HepG2 (cell line): Measurements from ENCODE around the gene GDF15. TPM values are rescaled to one million over a fixed set of nuclear protein-coding genes. Genes with fewer than 3 reads are reported as not detected.

Experiments used
- DNMT3B ChIP-seq: conservative IDR thresholded peaks from 2 replicates; pipeline ENCODE4 v1.6.1; 2016; ENCODE audit warnings: missing biosample characterization, control low read depth
- FOXO1 ChIP-seq: sonication (generic); formaldehyde crosslinking; IDR thresholded peaks from 2 replicates; pipeline ENCODE4 v1.4.0; 2020; ENCODE audit warnings: missing genetic modification reagents
- GABPA ChIP-seq, 2 experiments: IDR thresholded peaks; 2 replicates each; pipeline ENCODE4 v1.6.1; 2011 to 2016; ENCODE audit warnings: low read depth in 2 of 2, low read length in 1 of 2, missing biosample characterization in 1 of 2, missing genetic modification characterization in 1 of 2
- GFI1 ChIP-seq: sonication (generic); formaldehyde crosslinking; IDR thresholded peaks from 2 replicates; pipeline ENCODE4 v1.5.0; 2020; ENCODE audit warnings: missing genetic modification reagents, mild to moderate bottlenecking, borderline replicate concordance
- GTF2F1 ChIP-seq: fragments of 150-350 bp; IDR thresholded peaks from 2 replicates; pipeline ENCODE4 v1.6.1; 2014; ENCODE audit warnings: low read length
- MTF1 ChIP-seq: sonication (generic); formaldehyde crosslinking; IDR thresholded peaks from 2 replicates; pipeline ENCODE4 v1.5.0; 2020; ENCODE audit warnings: missing genetic modification reagents
- NRL ChIP-seq: sonication (generic); formaldehyde crosslinking; IDR thresholded peaks from 2 replicates; pipeline ENCODE4 v1.5.0; 2020; ENCODE audit warnings: missing genetic modification reagents, mild to moderate bottlenecking, moderate library complexity, borderline replicate concordance
- PAX8 ChIP-seq: sonication (generic); formaldehyde crosslinking; IDR thresholded peaks from 2 replicates; pipeline ENCODE4 v1.8.0; 2022; ENCODE audit warnings: mild to moderate bottlenecking, missing genetic modification reagents, borderline replicate concordance
- RBFOX2 ChIP-seq: fragments of 200-400 bp; formaldehyde crosslinking; IDR thresholded peaks from 2 replicates; pipeline ENCODE4 v1.6.1; 2017; ENCODE audit warnings: low read depth, mild to moderate bottlenecking, low read length
- SIN3B ChIP-seq: fragments of 150-350 bp; IDR thresholded peaks from 2 replicates; pipeline ENCODE4 v1.6.1; 2014; ENCODE audit warnings: low read length
- ZNF143 ChIP-seq: sonication (generic); formaldehyde crosslinking; IDR thresholded peaks from 2 replicates; pipeline ENCODE4 v1.4.0; 2020; ENCODE audit warnings: missing genetic modification reagents
- ZNF441 ChIP-seq: sonication (generic); formaldehyde crosslinking; IDR thresholded peaks from 2 replicates; pipeline ENCODE4 v1.7.0; 2021; ENCODE audit warnings: missing genetic modification reagents, borderline replicate concordance
- ZNF501 ChIP-seq: sonication (generic); formaldehyde crosslinking; IDR thresholded peaks from 2 replicates; pipeline ENCODE4 v1.5.1; 2020; ENCODE audit warnings: mild to moderate bottlenecking, moderate library complexity, missing genetic modification reagents
- ZNF530 ChIP-seq: sonication (generic); formaldehyde crosslinking; IDR thresholded peaks from 2 replicates; pipeline ENCODE4 v1.5.0; 2020; ENCODE audit warnings: low read depth, mild to moderate bottlenecking, missing genetic modification reagents
- ZNF709 ChIP-seq: sonication (generic); formaldehyde crosslinking; IDR thresholded peaks from 2 replicates; pipeline ENCODE4 v1.5.0; 2020; ENCODE audit warnings: mild to moderate bottlenecking, missing genetic modification reagents
- ZNF713 ChIP-seq: sonication (generic); formaldehyde crosslinking; IDR thresholded peaks from 2 replicates; pipeline ENCODE4 v1.4.0; 2020; ENCODE audit warnings: mild to moderate bottlenecking, missing genetic modification reagents
- ZNF737 ChIP-seq: sonication (generic); formaldehyde crosslinking; IDR thresholded peaks from 2 replicates; pipeline ENCODE4 v1.5.0; 2020; ENCODE audit warnings: missing genetic modification reagents, mild to moderate bottlenecking, borderline replicate concordance
- ZSCAN20 ChIP-seq: sonication (generic); formaldehyde crosslinking; IDR thresholded peaks from 2 replicates; pipeline ENCODE4 v1.4.0; 2020; ENCODE audit warnings: missing genetic modification reagents, mild to moderate bottlenecking, borderline replicate concordance
- polyA plus RNA-seq, 8 experiments: library from polyadenylated mRNA; depleted of rRNA in 3 of 8; stranded (reverse) in 7 of 8; unstranded in 1 of 8; fragments of >200 nt; fragmentation: Illumina TruSeq in 4 of 8; extraction: Trizol in 4 of 8; gene quantifications; 2 replicates each; pipeline versions ENCODE4 v1.2.1 to v1.2.3, GENCODE V29; 2011 to 2016; ENCODE audit warnings: low read depth in 4 of 8, missing spikeins in 1 of 8, mixed read lengths in 1 of 8; ENCODE audit not compliant: insufficient read depth in 1 of 8
- total RNA-seq, 5 experiments: library from RNA; depleted of rRNA; stranded (reverse); fragments of >200 nt; fragmentation: Illumina TruSeq; extraction: Trizol; gene quantifications; 2 replicates each; pipeline ENCODE4 v1.2.3, GENCODE V29; 2016; ENCODE audit warnings: low read depth in 1 of 5
- TF ChIP-seq, protein P1 (sequence below): IDR thresholded peaks from 2 replicates; pipeline ENCODE4 v1.6.1; 2016; ENCODE audit warnings: low read depth, borderline replicate concordance
- TF ChIP-seq, protein P2 (sequence below): sonication (generic); formaldehyde crosslinking; IDR thresholded peaks from 2 replicates; pipeline ENCODE4 v1.8.0; 2022; ENCODE audit warnings: mild to moderate bottlenecking, missing genetic modification reagents, borderline replicate concordance
- TF ChIP-seq, protein P3 (sequence below): IDR thresholded peaks from 2 replicates; pipeline ENCODE4 v1.6.1; 2016; ENCODE audit warnings: missing genetic modification reagents, missing compliant biosample characterization
- TF ChIP-seq, protein P4 (sequence below): sonication (generic); formaldehyde crosslinking; IDR thresholded peaks from 2 replicates; pipeline ENCODE4 v1.4.0; 2020; ENCODE audit warnings: mild to moderate bottlenecking, low read depth, missing genetic modification reagents
- TF ChIP-seq, protein P5 (sequence below): sonication (generic); formaldehyde crosslinking; IDR thresholded peaks from 2 replicates; pipeline ENCODE4 v1.8.1; 2023; ENCODE audit warnings: mild to moderate bottlenecking, moderate library complexity, missing genetic modification reagents
- TF ChIP-seq, protein P6 (sequence below): sonication (generic); formaldehyde crosslinking; IDR thresholded peaks from 2 replicates; pipeline ENCODE4 v1.4.0; 2020; ENCODE audit warnings: mild to moderate bottlenecking, missing genetic modification reagents

Gene GDF15
- total and polyA plus RNA-seq, 2 of the 13 experiments (the other 11 are each of a cell fraction or from before 2014, with no cell fraction given) = 146 to 422 TPM

DNA sequence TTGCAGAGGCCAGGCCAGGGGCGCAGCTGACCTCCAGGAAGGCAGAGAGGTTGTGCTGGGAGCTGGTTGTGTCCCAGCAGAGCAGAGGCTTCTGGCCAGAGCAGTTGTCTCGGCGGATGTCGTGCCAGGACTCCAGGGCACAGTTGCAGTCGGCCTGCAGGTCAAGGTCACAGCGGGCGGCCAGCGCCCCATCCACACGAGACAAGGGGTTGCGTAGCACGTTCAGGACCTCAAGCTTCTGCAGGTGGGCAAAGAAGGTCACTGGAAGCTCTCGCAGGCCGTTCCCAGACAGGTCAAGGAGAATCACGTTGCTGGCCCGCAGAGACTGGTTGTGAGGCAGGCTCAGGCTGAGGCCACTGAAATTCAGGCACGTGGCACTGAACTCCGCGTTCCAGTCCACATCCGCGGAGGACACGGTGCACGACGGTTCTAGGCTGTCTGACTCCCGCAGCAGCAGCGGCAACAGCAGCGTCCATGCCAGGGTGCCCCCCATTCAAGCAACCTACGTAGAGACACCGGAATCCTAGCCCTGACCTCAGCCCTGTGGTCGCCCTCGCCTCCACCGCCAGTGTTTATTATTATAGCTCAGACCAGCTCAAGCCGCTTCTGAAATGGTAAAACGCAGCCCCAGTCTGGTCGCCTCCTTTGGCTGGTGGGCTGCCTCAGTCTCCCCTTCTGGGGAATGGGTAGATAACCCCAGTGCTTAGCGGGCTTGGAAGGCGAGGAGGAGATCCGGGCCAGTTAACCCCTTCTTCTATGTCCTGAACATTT lies 10.7 kb downstream of the GDF15 start (continued):
- TF ChIP-seq, protein P1, sequence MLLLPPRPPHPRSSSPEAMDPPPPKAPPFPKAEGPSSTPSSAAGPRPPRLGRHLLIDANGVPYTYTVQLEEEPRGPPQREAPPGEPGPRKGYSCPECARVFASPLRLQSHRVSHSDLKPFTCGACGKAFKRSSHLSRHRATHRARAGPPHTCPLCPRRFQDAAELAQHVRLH (CRISPR knock-in tag) = no peak; the same call in 1 of the 2 replicates
- TF ChIP-seq ZSCAN20 (CRISPR knock-in tag) = no peak
- TF ChIP-seq FOXO1 (CRISPR knock-in tag) = no peak; the same call in 1 of the 2 replicates
- no peak for TF ChIP-seq PAX8
- TF ChIP-seq ZNF501 (CRISPR knock-in tag) = no peak
- TF ChIP-seq, protein P2, sequence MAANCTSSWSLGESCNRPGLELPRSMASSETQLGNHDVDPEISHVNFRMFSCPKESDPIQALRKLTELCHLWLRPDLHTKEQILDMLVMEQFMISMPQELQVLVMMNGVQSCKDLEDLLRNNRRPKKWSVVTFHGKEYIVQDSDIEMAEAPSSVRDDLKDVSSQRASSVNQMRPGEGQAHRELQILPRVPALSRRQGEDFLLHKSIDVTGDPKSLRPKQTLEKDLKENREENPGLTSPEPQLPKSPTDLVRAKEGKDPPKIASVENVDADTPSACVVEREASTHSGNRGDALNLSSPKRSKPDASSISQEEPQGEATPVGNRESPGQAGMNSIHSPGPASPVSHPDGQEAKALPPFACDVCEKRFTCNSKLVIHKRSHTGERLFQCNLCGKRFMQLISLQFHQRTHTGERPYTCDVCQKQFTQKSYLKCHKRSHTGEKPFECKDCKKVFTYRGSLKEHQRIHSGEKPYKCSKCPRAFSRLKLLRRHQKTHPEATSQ (CRISPR knock-in tag) = no peak
- no peak for TF ChIP-seq ZNF737 (CRISPR knock-in tag)
- no peak for TF ChIP-seq ZNF713
- TF ChIP-seq DNMT3B (CRISPR knock-in tag) = no peak
- no peak for TF ChIP-seq ZNF143 (CRISPR knock-in tag)
- TF ChIP-seq GTF2F1 = no peak
- TF ChIP-seq, protein P3, sequence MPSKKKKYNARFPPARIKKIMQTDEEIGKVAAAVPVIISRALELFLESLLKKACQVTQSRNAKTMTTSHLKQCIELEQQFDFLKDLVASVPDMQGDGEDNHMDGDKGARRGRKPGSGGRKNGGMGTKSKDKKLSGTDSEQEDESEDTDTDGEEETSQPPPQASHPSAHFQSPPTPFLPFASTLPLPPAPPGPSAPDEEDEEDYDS (CRISPR knock-in tag) = no peak
- TF ChIP-seq NRL (CRISPR knock-in tag) = peak; percentile 44; the same call in 1 of the 2 replicates
- TF ChIP-seq RBFOX2 = no peak
- no peak for TF ChIP-seq ZNF441 (CRISPR knock-in tag)
- TF ChIP-seq, protein P4, sequence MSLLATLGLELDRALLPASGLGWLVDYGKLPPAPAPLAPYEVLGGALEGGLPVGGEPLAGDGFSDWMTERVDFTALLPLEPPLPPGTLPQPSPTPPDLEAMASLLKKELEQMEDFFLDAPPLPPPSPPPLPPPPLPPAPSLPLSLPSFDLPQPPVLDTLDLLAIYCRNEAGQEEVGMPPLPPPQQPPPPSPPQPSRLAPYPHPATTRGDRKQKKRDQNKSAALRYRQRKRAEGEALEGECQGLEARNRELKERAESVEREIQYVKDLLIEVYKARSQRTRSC (CRISPR knock-in tag) = no peak
- TF ChIP-seq GFI1 (CRISPR knock-in tag) = no peak
- TF ChIP-seq MTF1 (CRISPR knock-in tag) = no peak
- TF ChIP-seq, protein P5, sequence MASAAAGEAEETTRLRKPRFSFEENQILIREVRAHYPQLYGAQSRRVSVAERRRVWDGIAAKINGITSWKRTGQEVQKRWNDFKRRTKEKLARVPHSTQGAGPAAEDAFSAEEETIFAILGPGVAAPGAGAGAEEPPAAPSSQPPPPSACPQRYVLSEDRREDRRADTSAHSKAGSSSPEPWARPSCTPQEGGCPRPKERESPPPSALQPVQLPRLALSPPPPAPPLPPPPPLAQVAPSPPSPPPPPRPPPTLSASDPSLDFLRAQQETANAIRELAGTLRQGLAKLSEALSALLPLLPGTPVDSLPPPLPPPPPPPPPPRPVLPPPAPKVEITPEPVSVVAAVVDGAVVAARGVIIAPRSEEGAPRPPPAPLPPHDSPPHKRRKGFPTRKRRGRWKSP (CRISPR knock-in tag) = no peak
- TF ChIP-seq, protein P6, sequence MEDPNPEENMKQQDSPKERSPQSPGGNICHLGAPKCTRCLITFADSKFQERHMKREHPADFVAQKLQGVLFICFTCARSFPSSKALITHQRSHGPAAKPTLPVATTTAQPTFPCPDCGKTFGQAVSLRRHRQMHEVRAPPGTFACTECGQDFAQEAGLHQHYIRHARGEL = no peak
- no peak for TF ChIP-seq ZNF530 (CRISPR knock-in tag)
- no peak for TF ChIP-seq ZNF709 (CRISPR knock-in tag)
- no peak for TF ChIP-seq SIN3B
- no peak for TF ChIP-seq GABPA (IDR thresholded peaks at IDR 0.05; ENCODE audit: low read depth, low read length)
- no peak for TF ChIP-seq GABPA (CRISPR knock-in tag; IDR thresholded peaks at IDR 0.05; ENCODE audit: low read depth)
